HS-5 (cell line): Measurements from ENCODE around the gene TRMT10C.
A peak's percentile ranks its signal among the peaks of the same experiment; 100 is the strongest.
"Not testable (repeated sequence)": the region's sequence is repeated elsewhere in the genome, so short reads cannot be mapped to it uniquely, and the experiment has no call there.

Source experiments
- DNase-seq: peaks from one replicate; pipeline ENCODE4 v3.0.0-alpha.2; 2012; ENCODE audit warnings: low read depth

The TRMT10C gene

GRCh38 chr3:101548527-101549105 lies 13.1 kb upstream of the TRMT10C start:
- DNase-seq: no peak

DNA sequence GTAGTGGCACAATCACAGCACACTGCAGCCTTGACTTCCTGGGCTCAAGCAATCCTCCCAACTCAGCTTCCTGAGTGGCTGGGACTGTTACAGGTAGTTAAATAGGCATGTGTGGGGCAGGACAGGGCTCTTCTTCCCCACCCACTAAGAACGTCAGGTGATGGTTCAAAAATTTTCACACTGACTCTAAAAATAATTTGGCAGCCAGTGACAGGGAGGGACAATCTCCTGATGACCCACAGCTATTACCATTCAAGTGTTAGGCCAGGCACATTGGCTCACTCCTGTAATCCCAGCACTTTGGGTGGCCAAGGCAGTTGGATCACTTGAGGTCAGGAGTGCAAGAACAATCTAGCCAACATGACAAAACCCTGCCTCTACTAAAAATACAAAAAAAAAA lies 12.2 kb upstream of the TRMT10C start:
- DNase-seq: no peak

GRCh38 chr3:101551359-101552081 lies 10.1 kb upstream of the TRMT10C start:
- DNase-seq: not testable (repeated sequence)

- DNase-seq: not testable (repeated sequence)
These were observed 8.3 kb upstream of the TRMT10C start for GRCh38 chr3:101553381-101553780.

DNA sequence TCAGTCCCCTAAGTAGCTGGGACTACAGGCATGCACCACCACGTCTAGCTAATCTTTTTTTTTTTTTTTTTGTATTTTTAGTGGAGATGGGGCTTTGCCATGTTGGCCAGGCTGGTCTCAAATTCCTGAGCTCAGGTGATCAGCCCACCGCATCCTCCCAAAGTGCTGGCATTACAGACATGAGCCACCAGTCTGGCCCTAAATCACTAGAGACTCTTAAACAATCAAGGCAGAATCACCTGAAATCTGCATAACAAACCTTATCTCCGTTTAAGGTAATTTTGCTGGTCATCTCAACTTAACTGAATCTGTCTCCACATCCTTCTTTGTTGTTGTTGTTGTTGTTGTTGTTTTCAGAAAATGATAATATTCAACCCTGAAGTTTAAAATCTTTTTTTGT lies 5.6 kb upstream of the TRMT10C start:
- DNase-seq: no peak

GRCh38 chr3:101567528-101568317 lies 6.1 kb downstream of the TRMT10C start:
- no peak for DNase-seq

- no peak for DNase-seq
These were observed 9.6 kb downstream of the TRMT10C start for GRCh38 chr3:101571028-101571895.

GRCh38 chr3:101573449-101574387 lies 12.1 kb downstream of the TRMT10C start, which contains the start of gene PCNP:
TSS of gene PCNP (plus strand) at chr3:101574180. CDS start at chr3:101574216, 36 bp downstream.
- DNase-seq: peak; percentile 98

- DNase-seq: peak; percentile 43
These were observed 12.9 kb downstream of the TRMT10C start for GRCh38 chr3:101574388-101575112.

DNA sequence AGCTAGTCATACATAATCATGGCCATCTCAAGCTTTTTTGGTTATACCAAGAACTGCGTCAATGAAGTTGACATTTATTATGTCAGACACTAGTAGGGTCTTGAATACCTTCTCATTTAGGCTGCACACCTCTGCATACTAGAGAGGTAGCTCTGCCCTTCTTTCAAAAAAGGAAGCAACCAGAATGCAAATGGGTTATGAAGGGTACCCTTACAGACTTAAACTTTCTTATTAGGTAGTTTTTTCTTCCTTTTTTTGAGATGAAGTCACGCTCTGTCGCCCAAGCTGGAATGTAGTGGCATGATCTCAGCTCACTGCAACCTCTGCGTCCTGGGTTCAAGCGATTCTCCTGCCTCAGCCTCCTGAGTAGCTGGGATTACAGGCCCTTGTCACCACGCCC lies 15.6 kb downstream of the TRMT10C start:
- no peak for DNase-seq

- DNase-seq: no peak
These were observed 26.9 kb downstream of the TRMT10C start for GRCh38 chr3:101588616-101589015.

- DNase-seq: no peak
These were observed 29.4 kb downstream of the TRMT10C start for GRCh38 chr3:101591071-101591470.

GRCh38 chr3:101602731-101603130 lies 41.1 kb downstream of the TRMT10C start:
- DNase-seq: no peak

GRCh38 chr3:101603184-101603583 lies 41.5 kb downstream of the TRMT10C start:
- DNase-seq: no peak

DNA sequence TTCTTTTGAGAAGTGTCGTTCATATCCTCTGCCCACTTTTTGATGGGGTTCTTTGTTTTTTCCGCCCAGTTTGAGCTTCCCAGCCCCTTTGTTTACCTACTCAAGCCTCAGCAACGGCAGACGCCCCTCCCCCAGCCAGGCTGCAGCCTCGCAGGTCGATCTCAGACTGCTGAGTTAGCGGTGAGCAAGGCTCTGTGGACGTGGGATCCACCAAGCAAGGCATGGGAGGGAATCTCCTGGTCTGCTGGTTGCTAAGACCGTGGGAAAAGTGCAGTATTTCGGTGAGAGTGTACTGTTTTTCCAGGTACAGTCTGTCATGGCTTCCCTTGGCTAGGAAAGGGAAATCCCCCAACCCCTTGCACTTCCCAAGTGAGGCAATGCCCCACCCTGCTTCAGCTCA lies 43.7 kb downstream of the TRMT10C start:
- not testable (repeated sequence) for DNase-seq

- no peak for DNase-seq
These were observed 49.4 kb downstream of the TRMT10C start for GRCh38 chr3:101611023-101611422.

- DNase-seq: not testable (repeated sequence)
These were observed 51.3 kb downstream of the TRMT10C start for GRCh38 chr3:101613014-101613413.

- no peak for DNase-seq
These were observed 53.9 kb downstream of the TRMT10C start for GRCh38 chr3:101615525-101615924.
